B cell (primary cell): ENCODE data around the gene ADAM17.

Experiments used
- EZH2 ChIP-seq: IDR thresholded peaks from 2 replicates; pipeline ENCODE4 v1.6.1; 2012; ENCODE audit warnings: borderline replicate concordance, low read depth, mild to moderate bottlenecking, moderate library complexity, low read length; ENCODE audit not compliant: insufficient read depth, poor library complexity, severe bottlenecking
- TF ChIP-seq, protein P1 (sequence below): fragments of 200-600 bp; IDR thresholded peaks from one replicate; pipeline ENCODE4 v1.8.0; 2022; ENCODE audit warnings: antibody characterized with exemption, mild to moderate bottlenecking

DNA sequence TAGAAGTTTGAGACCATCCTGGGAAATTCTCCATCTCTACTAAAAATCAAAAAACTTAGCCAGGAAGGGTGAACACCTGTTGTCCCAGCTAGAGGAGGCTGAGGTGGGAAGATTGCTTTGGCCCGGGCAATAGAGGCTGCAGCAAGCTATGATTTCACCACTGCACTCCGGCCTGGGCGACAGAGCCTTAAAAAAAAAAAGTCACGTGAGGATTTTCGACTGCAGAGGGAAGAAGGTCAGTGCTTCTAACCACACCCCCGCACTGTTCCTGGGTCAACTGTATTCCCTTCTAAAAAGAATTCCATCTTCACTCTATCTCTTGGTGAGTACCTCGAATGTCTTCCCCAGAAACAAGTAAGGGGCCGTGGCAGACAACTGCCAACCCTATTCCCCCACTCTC, 31.3 kb downstream of the ADAM17 start:
- TF ChIP-seq, protein P1, sequence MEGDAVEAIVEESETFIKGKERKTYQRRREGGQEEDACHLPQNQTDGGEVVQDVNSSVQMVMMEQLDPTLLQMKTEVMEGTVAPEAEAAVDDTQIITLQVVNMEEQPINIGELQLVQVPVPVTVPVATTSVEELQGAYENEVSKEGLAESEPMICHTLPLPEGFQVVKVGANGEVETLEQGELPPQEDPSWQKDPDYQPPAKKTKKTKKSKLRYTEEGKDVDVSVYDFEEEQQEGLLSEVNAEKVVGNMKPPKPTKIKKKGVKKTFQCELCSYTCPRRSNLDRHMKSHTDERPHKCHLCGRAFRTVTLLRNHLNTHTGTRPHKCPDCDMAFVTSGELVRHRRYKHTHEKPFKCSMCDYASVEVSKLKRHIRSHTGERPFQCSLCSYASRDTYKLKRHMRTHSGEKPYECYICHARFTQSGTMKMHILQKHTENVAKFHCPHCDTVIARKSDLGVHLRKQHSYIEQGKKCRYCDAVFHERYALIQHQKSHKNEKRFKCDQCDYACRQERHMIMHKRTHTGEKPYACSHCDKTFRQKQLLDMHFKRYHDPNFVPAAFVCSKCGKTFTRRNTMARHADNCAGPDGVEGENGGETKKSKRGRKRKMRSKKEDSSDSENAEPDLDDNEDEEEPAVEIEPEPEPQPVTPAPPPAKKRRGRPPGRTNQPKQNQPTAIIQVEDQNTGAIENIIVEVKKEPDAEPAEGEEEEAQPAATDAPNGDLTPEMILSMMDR = no peak
- TF ChIP-seq EZH2 = no peak
